ENCODE results near the gene BTRC. TPM values are rescaled to one million over a fixed set of nuclear protein-coding genes. Genes with fewer than 3 reads are reported as not detected.
"Not testable (repeated sequence)": the region's sequence is repeated elsewhere in the genome, so short reads cannot be mapped to it uniquely, and the experiment has no call there.

BTRC gene
- total RNA-seq, 2 donors from 2014 or later, result 21.8 to 31.5 TPM

DNA sequence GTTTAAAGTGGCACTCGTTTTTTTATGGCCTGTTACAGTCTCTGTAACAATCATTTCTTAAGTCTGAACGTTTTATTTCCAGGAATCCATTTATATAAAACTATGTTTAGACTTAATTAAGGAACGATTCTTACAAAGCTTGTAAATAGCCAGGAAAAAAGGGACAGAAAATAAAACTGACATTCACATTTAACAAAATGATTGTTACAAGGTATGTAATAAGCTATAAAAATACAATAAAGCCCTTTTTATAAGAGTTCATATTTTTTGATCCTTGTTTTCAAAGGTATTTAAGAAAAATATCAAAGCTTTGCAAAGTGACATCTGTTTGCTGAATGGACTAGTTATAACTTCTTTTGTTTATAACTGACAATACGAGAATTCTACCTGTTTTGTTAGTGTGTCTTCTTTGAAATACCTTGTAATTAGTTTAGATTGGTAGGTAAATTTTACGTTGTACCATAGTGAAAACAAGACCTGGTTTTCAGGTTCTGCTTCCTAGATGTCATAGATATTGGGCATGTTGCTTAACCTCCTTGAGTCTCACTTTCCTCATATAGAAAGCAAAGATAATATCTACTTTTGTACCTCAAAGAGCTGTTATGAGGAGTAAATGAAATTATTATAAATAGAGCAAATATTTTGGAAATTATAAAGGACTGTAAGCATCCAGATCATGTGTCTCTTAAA is 25.8 kb downstream of the BTRC start:
- no peak overlapping the region for H3K27ac Mint-ChIP-seq
- DNase-seq (no peak), ATAC-seq (replicated peaks in 1 of 2) (no peak)
- H3K36me3 Mint-ChIP-seq (ENCODE audit: insufficient read depth in 2 of 2), result peaks cover 0 to 1% of the 10 kb centered on the region in 2 donors
- H3K27me3 Mint-ChIP-seq (ENCODE audit: low read depth), result no peaks in the 10 kb centered on the region
- no peak overlapping the region for H3K4me3 Mint-ChIP-seq
- no peaks in the 10 kb centered on the region for H3K9me3 Mint-ChIP-seq
- H3K4me1 Mint-ChIP-seq (ENCODE audit: low read depth), result peaks cover 32% of the 10 kb centered on the region

GRCh38 chr10:101380353-101381017 is 26.5 kb downstream of the BTRC start:
- DNase-seq (peak in 1 of 2 donors; percentile 3), ATAC-seq (replicated peaks in 1 of 2) (peak; percentile 97 to 98)
- no peaks in the 10 kb centered on the region for H3K27me3 Mint-ChIP-seq (ENCODE audit: low read depth)
- peak overlapping the region; percentile 50 to 58 for H3K4me3 Mint-ChIP-seq
- H3K9me3 Mint-ChIP-seq, result no peaks in the 10 kb centered on the region
- no peak overlapping the region for H3K27ac Mint-ChIP-seq
- H3K4me1 Mint-ChIP-seq (ENCODE audit: low read depth), result peaks cover 25% of the 10 kb centered on the region
- peaks cover 0 to 1% of the 10 kb centered on the region in 2 donors for H3K36me3 Mint-ChIP-seq (ENCODE audit: insufficient read depth in 2 of 2)

DNA sequence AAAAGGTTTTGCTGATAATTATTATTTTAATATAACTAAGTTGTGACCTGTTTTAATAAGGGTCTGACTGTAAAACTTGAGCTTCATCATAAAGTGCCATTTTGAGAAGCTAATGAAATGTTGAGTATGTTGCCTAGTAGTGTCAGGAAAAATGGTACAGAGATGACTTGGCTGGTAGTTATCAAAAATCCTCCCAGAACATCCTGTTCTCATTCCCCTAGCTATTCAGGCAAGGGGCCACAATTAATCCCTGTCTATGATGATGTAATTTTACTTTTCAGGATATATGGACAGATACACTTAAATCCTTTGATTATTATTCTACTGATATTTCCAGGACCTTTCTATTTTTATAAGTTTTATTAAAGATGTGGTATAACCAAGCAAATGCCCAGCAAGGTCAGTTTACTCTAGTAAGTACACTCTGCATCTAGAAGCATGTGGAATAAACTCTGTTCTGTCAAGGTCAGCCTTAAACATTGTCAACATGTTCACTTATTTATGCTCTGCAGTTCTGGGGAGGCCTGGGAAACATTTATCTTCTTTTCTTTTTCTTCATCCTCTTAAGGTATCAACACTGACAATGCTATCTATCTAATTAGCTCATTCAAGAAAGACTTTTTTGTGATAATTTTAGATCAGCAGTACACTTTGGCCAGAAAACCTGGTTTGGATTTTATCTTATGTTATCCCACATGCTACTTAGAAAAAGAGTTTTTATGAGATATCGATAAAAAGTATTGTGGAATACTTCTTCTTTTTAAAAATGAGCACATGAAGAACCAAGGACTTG is 32.1 kb downstream of the BTRC start:
- Mint-ChIP-seq H3K4me1 (ENCODE audit: low read depth) (peaks cover 7% of the 10 kb centered on the region), H3K4me3 (no peak overlapping the region), H3K27me3 (ENCODE audit: low read depth) (no peaks in the 10 kb centered on the region), H3K27ac (no peak overlapping the region), H3K36me3 (ENCODE audit: insufficient read depth in 2 of 2) (no peaks in the 10 kb centered on the region), H3K9me3 (no peaks in the 10 kb centered on the region)
- no peak for DNase-seq
- no peak for ATAC-seq (replicated peaks in 1 of 2)

DNA sequence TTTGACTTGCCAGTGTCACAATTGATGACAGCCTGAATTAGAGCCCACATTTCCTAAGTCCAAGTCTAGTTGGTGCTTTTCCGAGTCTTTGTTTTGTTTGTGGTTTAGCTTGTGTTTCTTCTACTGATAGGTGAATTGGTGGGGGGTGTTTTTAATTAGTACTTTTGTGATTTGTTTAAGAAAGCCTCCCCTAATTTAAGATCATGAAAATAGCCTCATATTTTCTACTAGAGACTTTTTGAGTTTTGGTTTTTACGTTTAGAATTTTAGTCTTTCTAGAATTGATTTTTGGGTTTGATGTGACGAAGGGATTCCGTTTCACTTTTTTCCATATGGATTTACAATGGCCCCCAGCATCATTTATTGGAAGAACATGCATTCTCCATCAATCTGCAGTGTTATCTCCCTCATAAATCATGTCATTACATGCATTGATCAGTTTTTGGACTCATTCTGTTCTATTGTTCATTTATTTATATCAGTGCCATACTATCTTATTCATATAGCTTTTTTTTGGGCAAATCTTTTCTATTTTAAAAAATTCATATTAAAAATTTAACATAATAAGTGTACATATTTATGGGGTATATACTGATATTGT is 32.8 kb downstream of the BTRC start:
- ATAC-seq (replicated peaks in 1 of 2), result no peak
- Mint-ChIP-seq H3K36me3 (ENCODE audit: insufficient read depth in 2 of 2) (no peaks in the 10 kb centered on the region), H3K4me1 (ENCODE audit: low read depth) (no peaks in the 10 kb centered on the region), H3K27me3 (ENCODE audit: low read depth) (no peaks in the 10 kb centered on the region), H3K27ac (no peak overlapping the region), H3K4me3 (no peak overlapping the region), H3K9me3 (no peaks in the 10 kb centered on the region)
- DNase-seq, result no peak

DNA sequence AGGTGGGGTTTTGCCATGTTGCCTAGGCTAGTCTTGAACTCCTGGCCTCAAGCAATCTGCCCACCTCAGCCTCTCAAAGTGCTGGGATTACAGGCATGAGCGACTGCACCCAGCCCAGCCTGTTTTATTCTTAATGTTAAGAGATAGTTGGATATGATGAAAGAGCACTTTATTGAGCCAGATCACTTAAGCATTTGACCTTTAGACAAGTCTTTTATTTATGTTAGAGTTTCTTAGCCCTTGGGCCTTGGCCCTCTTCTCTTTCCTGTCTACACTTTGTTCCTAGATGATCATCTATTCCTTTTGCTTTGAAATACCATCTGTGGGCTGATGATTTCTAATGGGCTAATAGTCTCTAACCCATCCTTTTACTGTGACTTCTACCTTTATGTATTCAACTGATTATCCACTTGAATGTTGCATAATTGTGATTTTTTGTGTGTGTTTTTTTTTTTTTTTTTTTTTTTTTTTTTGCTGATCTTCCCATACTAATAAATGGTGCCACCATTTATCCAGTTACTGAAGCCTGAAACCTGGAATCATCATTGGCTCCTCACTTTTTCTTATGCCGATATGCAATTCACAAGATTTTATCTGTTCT is 34.8 kb downstream of the BTRC start:
- H3K36me3 Mint-ChIP-seq (ENCODE audit: insufficient read depth in 2 of 2), result no peaks in the 10 kb centered on the region

DNA sequence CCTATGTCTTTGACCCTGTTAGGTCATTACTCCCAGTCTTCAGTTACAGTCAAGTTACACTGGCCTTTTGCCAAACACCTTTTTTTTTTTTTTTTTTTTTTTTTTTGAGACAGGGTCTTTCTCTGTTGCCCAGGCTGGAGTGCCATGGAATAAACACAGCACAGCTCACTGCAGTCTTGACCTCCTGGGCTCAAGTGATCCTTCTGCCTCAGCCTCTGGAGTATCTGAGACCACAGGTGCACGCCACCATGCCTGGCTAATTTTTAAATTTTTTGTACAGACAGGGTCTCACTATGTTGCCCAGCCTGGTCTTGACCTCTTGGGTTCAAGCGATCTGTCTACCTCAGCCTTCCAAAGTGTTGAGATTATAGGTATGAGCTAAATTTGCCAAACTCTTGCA is 35.6 kb downstream of the BTRC start:
- not testable (repeated sequence) for H3K27me3 Mint-ChIP-seq (ENCODE audit: low read depth); H3K4me3 Mint-ChIP-seq; ATAC-seq (replicated peaks in 1 of 2); DNase-seq; H3K36me3 Mint-ChIP-seq (ENCODE audit: insufficient read depth in 2 of 2); H3K27ac Mint-ChIP-seq; H3K4me1 Mint-ChIP-seq (ENCODE audit: low read depth); H3K9me3 Mint-ChIP-seq

More for the DNA sequence above, 34.8 kb downstream of the BTRC start:
- DNase-seq (no peak), ATAC-seq (replicated peaks in 1 of 2) (no peak)
- Mint-ChIP-seq H3K9me3 (no peaks in the 10 kb centered on the region), H3K4me3 (no peak overlapping the region), H3K27ac (no peak overlapping the region), H3K4me1 (ENCODE audit: low read depth) (no peaks in the 10 kb centered on the region), H3K27me3 (ENCODE audit: low read depth) (no peaks in the 10 kb centered on the region)

DNA sequence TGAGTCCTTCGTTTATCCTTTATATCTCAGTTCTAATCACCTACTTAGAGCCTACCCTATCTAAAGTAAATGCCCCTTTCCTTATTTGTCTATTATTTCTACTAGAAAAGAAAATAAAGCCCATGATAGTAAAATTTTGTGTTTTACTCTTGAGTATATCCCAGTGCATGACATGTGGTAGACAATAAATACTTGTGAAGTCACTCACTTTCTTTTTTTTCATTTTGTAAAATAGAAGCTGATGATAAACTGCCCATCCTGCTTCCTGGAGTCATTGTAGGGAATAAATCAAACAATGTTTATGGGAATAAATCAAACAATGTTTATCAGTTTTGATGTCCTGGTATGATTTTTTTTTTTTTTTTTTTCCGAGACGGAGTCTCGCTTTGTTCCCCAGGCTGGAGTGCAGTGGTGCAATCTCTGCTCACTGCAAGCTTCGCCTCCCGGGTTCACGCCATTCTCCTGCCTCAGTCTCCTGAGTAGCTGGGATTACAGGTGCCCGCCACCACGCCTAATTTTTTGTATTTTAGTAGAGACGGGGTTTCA is 36.1 kb downstream of the BTRC start:
- H3K27ac Mint-ChIP-seq, result no peak overlapping the region
- ATAC-seq (replicated peaks in 1 of 2) (no peak), DNase-seq (no peak)
- H3K27me3 Mint-ChIP-seq (ENCODE audit: low read depth), result no peaks in the 10 kb centered on the region
- no peaks in the 10 kb centered on the region for H3K4me1 Mint-ChIP-seq (ENCODE audit: low read depth)
- H3K9me3 Mint-ChIP-seq, result no peaks in the 10 kb centered on the region
- no peaks in the 10 kb centered on the region for H3K36me3 Mint-ChIP-seq (ENCODE audit: insufficient read depth in 2 of 2)
- H3K4me3 Mint-ChIP-seq, result no peak overlapping the region

DNA sequence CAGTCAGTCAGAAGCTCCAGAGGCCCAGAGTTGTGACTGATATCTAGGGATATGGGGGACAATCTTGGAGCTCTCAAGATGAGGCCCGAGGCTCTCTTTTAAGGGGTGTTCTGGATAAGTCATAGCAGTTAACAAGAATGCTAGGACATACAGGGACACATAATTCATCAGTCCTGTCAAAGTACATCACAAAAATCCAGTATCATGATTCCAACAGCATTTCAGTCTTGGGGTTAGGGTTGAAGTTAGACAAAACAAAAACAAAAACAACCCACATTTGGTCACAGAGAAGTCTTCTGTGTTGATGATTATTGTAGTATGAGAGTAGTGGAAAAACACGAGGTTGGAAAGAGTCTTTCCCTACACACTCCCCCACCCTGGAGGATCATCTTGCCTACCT is 39.4 kb downstream of the BTRC start:
- Mint-ChIP-seq H3K27me3 (ENCODE audit: low read depth) (no peaks in the 10 kb centered on the region), H3K36me3 (ENCODE audit: insufficient read depth in 2 of 2) (no peaks in the 10 kb centered on the region), H3K27ac (no peak overlapping the region), H3K4me3 (no peak overlapping the region), H3K4me1 (ENCODE audit: low read depth) (peaks cover 5% of the 10 kb centered on the region), H3K9me3 (no peaks in the 10 kb centered on the region)
- ATAC-seq (replicated peaks in 1 of 2) (no peak), DNase-seq (no peak)

GRCh38 chr10:101394524-101395133 is 40.7 kb downstream of the BTRC start:
- Mint-ChIP-seq H3K4me3 (no peak overlapping the region), H3K9me3 (no peaks in the 10 kb centered on the region), H3K27ac (no peak overlapping the region), H3K36me3 (ENCODE audit: insufficient read depth in 2 of 2) (no peaks in the 10 kb centered on the region), H3K4me1 (ENCODE audit: low read depth) (peaks cover 5% of the 10 kb centered on the region), H3K27me3 (ENCODE audit: low read depth) (no peaks in the 10 kb centered on the region)
- no peak for ATAC-seq (replicated peaks in 1 of 2)
- no peak for DNase-seq

DNA sequence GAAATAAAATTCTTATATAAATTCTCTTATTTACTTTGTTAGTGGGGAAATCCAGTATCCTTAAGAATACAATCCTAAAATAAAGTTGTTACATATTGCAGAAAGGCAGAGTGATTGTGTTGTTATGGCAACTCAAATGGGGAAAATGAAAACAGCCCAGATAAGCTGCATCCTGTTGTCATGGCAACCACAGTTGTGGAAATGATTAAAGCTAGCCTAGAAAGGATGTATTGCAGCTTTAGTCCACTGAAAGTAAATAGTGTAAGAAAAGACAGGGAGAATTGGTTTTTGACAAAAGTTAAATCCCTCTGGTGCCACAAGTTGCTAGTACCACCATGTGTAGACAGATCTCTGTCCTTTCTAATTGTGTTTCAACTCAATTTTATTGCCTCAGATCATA is 43.2 kb downstream of the BTRC start:
- Mint-ChIP-seq H3K36me3 (ENCODE audit: insufficient read depth in 2 of 2) (no peaks in the 10 kb centered on the region), H3K4me1 (ENCODE audit: low read depth) (peaks cover 10% of the 10 kb centered on the region), H3K27me3 (ENCODE audit: low read depth) (no peaks in the 10 kb centered on the region), H3K9me3 (no peaks in the 10 kb centered on the region), H3K27ac (no peak overlapping the region), H3K4me3 (no peak overlapping the region)
- ATAC-seq (replicated peaks in 1 of 2) (peak in 1 of 2 donors; percentile 55), DNase-seq (peak; percentile 6 to 16)

DNA sequence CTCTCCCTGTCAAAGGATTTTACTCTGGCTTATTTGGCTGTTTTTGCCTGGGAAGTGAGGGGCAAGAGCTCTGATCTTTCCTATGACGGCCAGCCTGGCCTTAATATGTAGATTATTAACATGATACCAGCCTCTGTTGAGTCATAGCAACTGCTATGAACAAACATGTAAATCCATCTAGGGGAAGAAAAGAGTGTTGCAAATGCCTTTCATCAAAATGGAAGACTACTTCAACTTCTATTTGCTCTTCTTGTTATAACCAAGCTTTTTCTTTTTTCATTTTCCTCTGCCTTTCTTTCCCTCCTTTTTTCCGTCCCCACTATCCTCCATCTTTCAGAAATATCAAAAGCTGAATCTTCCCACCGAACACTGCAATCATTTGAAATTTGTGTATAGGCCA is 46.6 kb downstream of the BTRC start:
- no peak for DNase-seq
- ATAC-seq (replicated peaks in 1 of 2), result no peak
- Mint-ChIP-seq H3K4me3 (no peak overlapping the region), H3K9me3 (no peaks in the 10 kb centered on the region), H3K36me3 (ENCODE audit: insufficient read depth in 2 of 2) (no peaks in the 10 kb centered on the region), H3K4me1 (ENCODE audit: low read depth) (peaks cover 10% of the 10 kb centered on the region), H3K27ac (no peak overlapping the region), H3K27me3 (ENCODE audit: low read depth) (no peaks in the 10 kb centered on the region)

GRCh38 chr10:101402711-101403110 is 48.7 kb downstream of the BTRC start:
- Mint-ChIP-seq H3K36me3 (ENCODE audit: insufficient read depth in 2 of 2) (no peaks in the 10 kb centered on the region), H3K27ac (no peak overlapping the region), H3K4me1 (ENCODE audit: low read depth) (peaks cover 5% of the 10 kb centered on the region), H3K27me3 (ENCODE audit: low read depth) (no peaks in the 10 kb centered on the region), H3K4me3 (no peak overlapping the region), H3K9me3 (no peaks in the 10 kb centered on the region)
- DNase-seq (no peak), ATAC-seq (replicated peaks in 1 of 2) (no peak)

Measured in activated T-cell treated with anti-CD3 and anti-CD28 coated beads, Interleukin-2, amount 50 U/mL, for 72 hours (primary cell).